Stimulated activated naive CD8-positive, alpha-beta T cell treated with anti-CD3 and anti-CD28 coated beads, Interleukin-15, Interleukin-2, amounts not matched to agents 100 U/mL and 50 U/mL, for 24 hours (primary cell): Measurements from ENCODE around the gene PCDHA12.
"Not testable (repeated sequence)": the region's sequence is repeated elsewhere in the genome, so short reads cannot be mapped to it uniquely, and the experiment has no call there.

Experiments
- ATAC-seq: fragments of 150-1000 bp; cut with Tn5 transposase; one replicate; pipeline ENCODE4 v1.10.0; 2021
- DNase-seq: peaks from one replicate; pipeline ENCODE4 v3.0.0; 2021

The PCDHA12 gene, protein sequence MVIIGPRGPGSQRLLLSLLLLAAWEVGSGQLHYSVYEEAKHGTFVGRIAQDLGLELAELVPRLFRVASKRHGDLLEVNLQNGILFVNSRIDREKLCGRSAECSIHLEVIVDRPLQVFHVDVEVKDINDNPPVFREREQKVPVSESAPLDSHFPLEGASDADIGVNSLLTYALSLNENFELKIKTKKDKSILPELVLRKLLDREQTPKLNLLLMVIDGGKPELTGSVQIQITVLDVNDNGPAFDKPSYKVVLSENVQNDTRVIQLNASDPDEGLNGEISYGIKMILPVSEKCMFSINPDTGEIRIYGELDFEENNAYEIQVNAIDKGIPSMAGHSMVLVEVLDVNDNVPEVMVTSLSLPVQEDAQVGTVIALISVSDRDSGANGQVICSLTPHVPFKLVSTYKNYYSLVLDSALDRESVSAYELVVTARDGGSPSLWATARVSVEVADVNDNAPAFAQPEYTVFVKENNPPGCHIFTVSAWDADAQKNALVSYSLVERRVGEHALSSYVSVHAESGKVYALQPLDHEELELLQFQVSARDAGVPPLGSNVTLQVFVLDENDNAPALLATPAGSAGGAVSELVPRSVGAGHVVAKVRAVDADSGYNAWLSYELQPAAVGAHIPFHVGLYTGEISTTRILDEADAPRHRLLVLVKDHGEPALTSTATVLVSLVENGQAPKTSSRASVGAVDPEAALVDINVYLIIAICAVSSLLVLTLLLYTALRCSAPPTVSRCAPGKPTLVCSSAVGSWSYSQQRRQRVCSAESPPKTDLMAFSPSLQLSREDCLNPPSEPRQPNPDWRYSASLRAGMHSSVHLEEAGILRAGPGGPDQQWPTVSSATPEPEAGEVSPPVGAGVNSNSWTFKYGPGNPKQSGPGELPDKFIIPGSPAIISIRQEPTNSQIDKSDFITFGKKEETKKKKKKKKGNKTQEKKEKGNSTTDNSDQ

GRCh38 chr5:140875085-140876065, at the start of gene PCDHA12:
Gene PCDHA12 (plus strand): TSS chr5:140875308. CDS start chr5:140875473, 165 bp downstream.
- DNase-seq (no peak), ATAC-seq (no peak)

DNA sequence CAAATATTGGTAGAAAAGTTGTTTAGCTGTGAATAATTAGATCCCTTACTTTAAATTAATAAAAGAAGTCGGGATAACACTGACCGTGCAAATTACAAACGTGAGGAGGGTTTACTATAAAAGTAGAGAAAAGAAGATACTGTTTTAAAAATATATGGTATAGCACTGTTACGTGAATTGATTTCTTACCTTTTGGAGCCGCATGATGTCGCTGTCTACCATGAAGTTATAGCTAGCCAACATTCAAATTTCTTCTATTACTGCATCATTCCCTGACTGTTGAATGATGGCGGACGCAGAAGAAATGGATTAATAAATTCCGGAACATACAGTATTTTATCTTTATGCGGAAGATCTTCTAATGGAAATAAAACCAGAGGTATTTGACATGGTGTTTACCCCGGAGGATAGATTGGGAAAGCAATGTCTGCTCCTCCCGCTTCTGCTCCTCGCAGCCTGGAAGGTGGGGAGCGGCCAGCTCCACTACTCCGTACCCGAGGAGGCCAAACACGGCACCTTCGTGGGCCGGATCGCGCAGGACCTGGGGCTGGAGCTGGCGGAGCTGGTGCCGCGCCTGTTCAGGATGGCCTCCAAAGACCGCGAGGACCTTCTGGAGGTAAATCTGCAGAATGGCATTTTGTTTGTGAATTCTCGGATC, 47.3 kb upstream of the PCDHA12 start, which contains the start of gene PCDHA6:
Gene PCDHA6 (plus strand): TSS at position 257 of the 658 bp plus-strand sequence. CDS start 132 bp downstream, at position 389.
- no peak for DNase-seq
- no peak for ATAC-seq

DNA sequence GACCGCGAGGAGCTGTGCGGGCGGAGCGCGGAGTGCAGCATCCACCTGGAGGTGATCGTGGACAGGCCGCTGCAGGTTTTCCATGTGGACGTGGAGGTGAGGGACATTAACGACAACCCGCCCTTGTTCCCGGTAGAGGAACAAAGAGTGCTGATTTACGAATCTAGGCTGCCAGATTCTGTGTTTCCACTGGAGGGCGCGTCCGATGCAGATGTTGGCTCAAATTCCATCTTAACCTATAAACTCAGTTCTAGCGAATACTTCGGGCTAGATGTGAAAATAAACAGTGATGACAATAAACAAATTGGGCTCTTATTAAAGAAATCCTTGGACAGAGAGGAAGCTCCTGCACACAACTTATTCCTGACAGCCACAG, 46.8 kb upstream of the PCDHA12 start:
- no peak for DNase-seq
- ATAC-seq = no peak

DNA sequence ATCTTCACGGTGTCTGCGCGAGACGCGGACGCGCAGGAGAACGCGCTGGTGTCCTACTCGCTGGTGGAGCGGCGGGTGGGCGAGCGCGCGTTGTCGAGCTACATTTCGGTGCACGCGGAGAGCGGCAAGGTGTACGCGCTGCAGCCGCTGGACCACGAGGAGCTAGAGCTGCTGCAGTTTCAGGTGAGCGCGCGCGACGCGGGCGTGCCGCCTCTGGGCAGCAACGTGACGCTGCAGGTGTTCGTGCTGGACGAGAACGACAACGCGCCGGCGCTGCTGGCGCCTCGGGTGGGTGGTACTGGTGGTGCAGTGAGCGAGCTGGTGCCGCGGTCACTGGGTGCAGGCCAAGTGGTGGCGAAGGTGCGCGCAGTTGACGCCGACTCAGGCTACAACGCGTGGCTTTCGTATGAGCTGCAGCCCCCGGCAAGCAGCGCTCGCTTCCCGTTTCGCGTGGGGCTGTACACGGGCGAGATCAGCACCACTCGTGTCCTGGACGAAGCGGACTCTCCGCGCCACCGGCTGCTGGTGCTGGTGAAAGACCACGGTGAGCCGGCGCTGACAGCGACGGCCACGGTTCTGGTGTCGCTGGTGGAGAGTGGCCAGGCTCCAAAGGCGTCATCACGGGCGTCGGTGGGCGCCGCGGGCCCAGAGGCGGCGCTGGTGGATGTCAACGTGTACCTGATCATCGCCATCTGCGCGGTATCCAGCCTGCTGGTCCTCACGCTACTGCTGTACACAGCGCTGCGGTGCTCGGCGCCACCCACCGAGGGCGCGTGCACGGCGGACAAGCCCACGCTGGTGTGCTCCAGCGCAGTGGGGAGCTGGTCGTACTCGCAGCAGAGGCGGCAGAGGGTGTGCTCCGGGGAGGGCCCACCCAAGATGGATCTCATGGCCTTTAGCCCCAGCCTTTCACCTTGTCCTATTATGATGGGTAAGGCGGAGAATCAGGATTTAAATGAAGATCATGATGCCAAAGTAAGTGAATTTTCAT, 45.3 kb upstream of the PCDHA12 start:
- not testable (repeated sequence) for ATAC-seq

GRCh38 chr5:140833993-140834392, 41.1 kb upstream of the PCDHA12 start, which contains the start of gene PCDHA7:
Gene PCDHA7 (plus strand): TSS chr5:140834269. CDS start chr5:140834384, 115 bp downstream.
- no peak for ATAC-seq

More for the DNA sequence above, 45.3 kb upstream of the PCDHA12 start:
- not testable (repeated sequence) for DNase-seq

GRCh38 chr5:140834439-140835008, 40.6 kb upstream of the PCDHA12 start:
- DNase-seq, ATAC-seq: not testable (repeated sequence)

More at GRCh38 chr5:140833993-140834392, 41.1 kb upstream of the PCDHA12 start, which contains the start of gene PCDHA7:
- DNase-seq = no peak

GRCh38 chr5:140835622-140836510, 39.2 kb upstream of the PCDHA12 start:
- DNase-seq (no peak), ATAC-seq (no peak)

DNA sequence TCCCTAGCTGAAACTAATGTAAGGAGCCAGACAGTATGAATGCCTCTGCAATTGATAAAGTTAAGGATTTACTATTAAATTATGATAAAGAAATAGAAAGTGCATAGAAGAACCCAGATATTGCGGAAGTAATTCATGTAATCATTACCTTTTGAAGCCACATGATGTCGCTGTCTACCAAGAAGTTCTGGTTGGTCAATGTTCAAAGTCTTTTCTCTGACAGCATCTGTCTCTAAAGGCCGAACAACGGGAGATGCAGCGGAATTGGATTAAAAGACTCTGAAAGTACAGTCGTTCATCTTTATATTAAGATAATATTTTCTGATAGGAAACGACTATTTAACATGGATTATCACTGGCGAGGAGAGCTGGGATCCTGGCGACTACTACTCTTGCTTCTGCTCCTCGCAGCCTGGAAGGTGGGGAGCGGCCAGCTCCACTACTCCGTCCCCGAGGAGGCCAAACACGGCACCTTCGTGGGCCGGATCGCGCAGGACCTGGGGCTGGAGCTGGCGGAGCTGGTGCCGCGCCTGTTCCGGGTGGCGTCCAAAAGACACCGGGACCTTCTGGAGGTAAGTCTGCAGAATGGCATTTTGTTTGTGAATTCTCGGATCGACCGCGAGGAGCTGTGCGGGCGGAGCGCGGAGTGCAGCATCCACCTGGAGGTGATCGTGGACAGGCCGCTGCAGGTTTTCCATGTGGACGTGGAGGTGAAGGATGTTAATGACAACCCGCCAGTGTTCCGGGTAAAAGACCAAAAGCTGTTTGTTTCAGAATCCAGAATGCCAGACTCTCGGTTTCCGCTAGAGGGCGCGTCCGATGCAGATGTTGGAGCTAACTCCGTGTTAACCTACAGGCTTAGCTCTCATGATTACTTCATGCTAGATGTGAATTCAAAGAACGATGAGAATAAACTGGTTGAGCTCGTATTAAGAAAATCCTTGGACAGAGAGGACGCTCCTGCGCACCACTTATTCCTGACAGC, 33.8 kb upstream of the PCDHA12 start, which contains the start of gene PCDHA8:
Gene PCDHA8 (plus strand): TSS at position 210 of the 985 bp plus-strand sequence. CDS start 135 bp downstream, at position 345.
- no peak for ATAC-seq
- DNase-seq = peak; percentile 20

DNA sequence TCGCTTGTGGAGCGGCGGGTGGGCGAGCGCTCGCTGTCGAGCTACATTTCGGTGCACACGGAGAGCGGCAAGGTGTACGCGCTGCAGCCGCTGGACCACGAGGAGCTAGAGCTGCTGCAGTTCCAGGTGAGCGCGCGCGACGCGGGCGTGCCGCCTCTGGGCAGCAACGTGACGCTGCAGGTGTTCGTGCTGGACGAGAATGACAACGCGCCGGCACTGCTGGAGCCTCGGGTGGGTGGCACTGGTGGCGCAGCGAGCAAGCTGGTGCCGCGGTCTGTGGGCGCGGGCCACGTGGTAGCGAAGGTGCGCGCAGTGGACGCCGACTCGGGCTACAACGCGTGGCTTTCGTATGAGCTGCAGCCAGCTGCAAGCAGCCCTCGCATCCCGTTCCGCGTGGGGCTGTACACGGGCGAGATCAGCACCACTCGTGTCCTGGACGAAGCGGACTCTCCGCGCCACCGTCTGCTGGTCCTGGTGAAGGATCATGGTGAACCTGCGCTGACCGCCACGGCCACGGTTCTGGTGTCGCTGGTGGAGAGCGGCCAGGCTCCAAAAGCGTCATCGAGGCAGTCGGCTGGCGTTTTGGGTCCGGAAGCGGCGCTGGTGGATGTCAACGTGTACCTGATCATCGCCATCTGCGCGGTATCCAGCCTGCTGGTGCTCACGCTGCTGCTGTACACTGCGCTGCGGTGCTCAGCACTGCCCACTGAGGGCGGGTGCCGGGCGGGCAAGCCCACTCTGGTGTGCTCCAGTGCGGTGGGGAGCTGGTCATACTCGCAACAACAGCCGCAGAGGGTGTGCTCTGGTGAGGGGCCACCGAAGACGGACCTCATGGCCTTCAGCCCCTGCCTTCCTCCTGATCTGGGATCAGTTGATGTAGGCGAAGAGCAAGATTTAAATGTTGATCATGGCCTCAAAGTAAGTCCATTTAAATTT, 32.0 kb upstream of the PCDHA12 start:
- DNase-seq = no peak
- no peak for ATAC-seq

DNA sequence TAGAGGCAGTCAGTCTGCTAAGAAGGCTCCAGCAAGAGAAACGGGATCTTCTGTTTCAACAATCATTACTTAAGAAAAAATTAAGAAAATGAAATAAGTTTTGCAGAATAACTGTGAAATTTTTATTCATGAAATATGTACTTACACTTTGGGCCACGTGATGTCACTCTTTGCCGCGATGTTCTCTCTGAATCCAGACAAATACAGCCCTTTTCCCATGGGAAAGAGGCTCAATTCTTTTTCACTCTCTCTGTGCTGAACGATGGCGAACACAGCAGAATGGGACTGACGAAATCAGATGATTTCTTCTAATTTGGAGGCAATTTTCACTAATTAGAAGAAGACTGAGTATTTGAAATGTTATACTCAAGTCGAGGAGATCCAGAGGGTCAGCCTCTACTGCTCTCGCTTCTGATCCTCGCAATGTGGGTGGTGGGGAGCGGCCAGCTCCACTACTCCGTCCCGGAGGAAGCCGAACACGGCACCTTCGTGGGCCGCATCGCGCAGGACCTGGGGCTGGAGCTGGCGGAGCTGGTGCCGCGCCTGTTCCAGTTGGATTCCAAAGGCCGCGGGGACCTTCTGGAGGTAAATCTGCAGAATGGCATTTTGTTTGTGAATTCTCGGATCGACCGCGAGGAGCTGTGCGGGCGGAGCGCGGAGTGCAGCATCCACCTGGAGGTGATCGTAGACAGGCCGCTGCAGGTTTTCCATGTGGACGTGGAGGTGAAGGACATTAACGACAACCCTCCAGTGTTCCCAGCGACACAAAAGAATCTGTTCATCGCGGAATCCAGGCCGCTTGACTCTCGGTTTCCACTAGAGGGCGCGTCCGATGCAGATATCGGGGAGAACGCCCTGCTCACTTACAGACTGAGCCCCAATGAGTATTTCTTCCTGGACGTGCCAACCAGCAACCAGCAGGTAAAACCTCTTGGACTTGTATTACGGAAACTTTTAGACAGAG, 26.7 kb upstream of the PCDHA12 start, which contains the start of gene PCDHA9:
Gene PCDHA9 (plus strand): TSS at position 244 of the 964 bp plus-strand sequence. CDS start 114 bp downstream, at position 358.
- not testable (repeated sequence) for DNase-seq

GRCh38 chr5:140849831-140850634, 25.1 kb upstream of the PCDHA12 start:
- ATAC-seq, DNase-seq: not testable (repeated sequence)

More for the DNA sequence above, 26.7 kb upstream of the PCDHA12 start, which contains the start of gene PCDHA9:
- not testable (repeated sequence) for ATAC-seq

GRCh38 chr5:140855772-140856674, 19.1 kb upstream of the PCDHA12 start, which contains the start of gene PCDHA10:
Gene PCDHA10 (plus strand): TSS chr5:140855897. CDS start chr5:140856049, 152 bp downstream.
- ATAC-seq (no peak), DNase-seq (no peak)
